ENCODE measurements around the gene NDUFS2. TPM values are rescaled to one million over a fixed set of nuclear protein-coding genes. Genes with fewer than 3 reads are reported as not detected.

The NDUFS2 gene
- total and polyA plus RNA-seq, 9 of the 15 experiments (the other 6 are each of a cell fraction or from before 2014, with no cell fraction given): 70.0 to 176 (median 141) TPM

GRCh38 chr1:161165742-161166668, 36.2 kb upstream of the NDUFS2 start, which contains the start of gene PPOX (continued):
- no peak for TF ChIP-seq HINFP (tag; conservative IDR thresholded peaks at IDR 0.05; ENCODE audit: low read depth)
- TF ChIP-seq FOXJ2 (tag; IDR thresholded peaks at IDR 0.05): peak; percentile 100
- 0 out of 2 replicates have a peak, but pooled peaks have one; percentile 77 for TF ChIP-seq KLF13 (tag; IDR thresholded peaks at IDR 0.05; ENCODE audit: borderline replicate concordance, low read depth)
- 0 out of 2 replicates have a peak, but pooled peaks have one; percentile 58 for TF ChIP-seq ARID4B (CRISPR knock-in tag; IDR thresholded peaks at IDR 0.05)
- TF ChIP-seq NELFE (IDR thresholded peaks at IDR 0.05; ENCODE audit: insufficient read depth, insufficient read length): no peak
- TF ChIP-seq TBP (optimal IDR thresholded peaks at IDR 0.05; ENCODE audit: low read depth, low read length): peak; percentile 82
- TF ChIP-seq U2AF2 (optimal IDR thresholded peaks at IDR 0.05; ENCODE audit: low read depth, low read length): no peak
- TF ChIP-seq TCFL5 (CRISPR knock-in tag; conservative IDR thresholded peaks at IDR 0.05): no peak
- TF ChIP-seq CAMTA2 (CRISPR knock-in tag; conservative IDR thresholded peaks at IDR 0.05): no peak
- peak; percentile 88 for TF ChIP-seq MITF (IDR thresholded peaks at IDR 0.05)
- no peak for TF ChIP-seq HMG20B (CRISPR knock-in tag; IDR thresholded peaks at IDR 0.05)
- no peak; the same call in 1 of the 2 replicates for TF ChIP-seq CREB3 (tag; conservative IDR thresholded peaks at IDR 0.05; ENCODE audit: low read depth)
- no peak for TF ChIP-seq ZNF583 (CRISPR knock-in tag; IDR thresholded peaks at IDR 0.05)
- TF ChIP-seq PTRF (tag; IDR thresholded peaks at IDR 0.05): no peak
- TF ChIP-seq ZNF780A (CRISPR knock-in tag; IDR thresholded peaks at IDR 0.05): no peak
- TF ChIP-seq ARID3B (CRISPR knock-in tag; IDR thresholded peaks at IDR 0.05; ENCODE audit: borderline replicate concordance): no peak
- TF ChIP-seq SMAD1 (IDR thresholded peaks at IDR 0.05; ENCODE audit: low read depth, low read length, partially characterized antibody): peak; percentile 66
